HG02610 (cell line): Measurements from ENCODE around the gene MORN1.

Experiments used
- ATAC-seq: cut with Tn5 transposase; IDR thresholded peaks from one replicate; pipeline ENCODE4 v1.9.1; 2021; ENCODE audit warnings: mild to moderate bottlenecking, moderate library complexity; ENCODE audit not compliant: unreplicated experiment

The MORN1 gene

DNA sequence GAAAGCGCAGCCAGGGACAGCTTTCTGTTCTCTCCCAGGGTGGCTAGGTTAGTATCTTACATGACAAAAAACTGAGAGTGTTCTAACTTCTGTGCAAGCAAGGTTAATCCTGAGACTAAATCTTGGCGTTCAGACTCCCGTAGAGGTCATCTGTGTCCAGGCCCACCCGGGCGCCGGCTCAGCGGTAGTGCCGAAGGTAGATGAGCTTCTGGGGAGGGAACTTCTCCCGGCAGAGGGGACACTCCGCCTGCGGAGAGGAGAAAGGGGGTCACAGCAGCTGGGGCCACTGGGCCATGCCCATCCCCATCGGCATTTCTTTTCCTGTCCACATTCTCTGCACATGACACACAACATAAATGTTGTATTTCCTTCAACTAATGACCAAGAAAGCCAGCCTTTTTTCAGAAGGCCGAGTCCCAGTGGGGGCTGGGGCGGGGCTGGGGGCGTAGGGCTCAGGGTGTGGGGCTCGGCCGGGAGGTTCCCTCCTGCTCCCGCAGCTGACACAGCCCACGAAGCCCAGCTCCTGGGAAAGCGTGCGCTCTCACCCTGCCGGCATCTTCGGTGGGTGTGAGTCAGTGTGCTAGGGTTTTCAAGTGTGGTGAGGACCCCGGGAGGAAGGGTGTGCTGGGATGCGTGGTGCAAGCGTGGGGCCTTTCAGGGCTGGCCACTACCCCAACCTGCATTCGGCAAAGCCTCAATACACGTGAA lies 14.4 kb upstream of the MORN1 start:
- no peak for ATAC-seq

DNA sequence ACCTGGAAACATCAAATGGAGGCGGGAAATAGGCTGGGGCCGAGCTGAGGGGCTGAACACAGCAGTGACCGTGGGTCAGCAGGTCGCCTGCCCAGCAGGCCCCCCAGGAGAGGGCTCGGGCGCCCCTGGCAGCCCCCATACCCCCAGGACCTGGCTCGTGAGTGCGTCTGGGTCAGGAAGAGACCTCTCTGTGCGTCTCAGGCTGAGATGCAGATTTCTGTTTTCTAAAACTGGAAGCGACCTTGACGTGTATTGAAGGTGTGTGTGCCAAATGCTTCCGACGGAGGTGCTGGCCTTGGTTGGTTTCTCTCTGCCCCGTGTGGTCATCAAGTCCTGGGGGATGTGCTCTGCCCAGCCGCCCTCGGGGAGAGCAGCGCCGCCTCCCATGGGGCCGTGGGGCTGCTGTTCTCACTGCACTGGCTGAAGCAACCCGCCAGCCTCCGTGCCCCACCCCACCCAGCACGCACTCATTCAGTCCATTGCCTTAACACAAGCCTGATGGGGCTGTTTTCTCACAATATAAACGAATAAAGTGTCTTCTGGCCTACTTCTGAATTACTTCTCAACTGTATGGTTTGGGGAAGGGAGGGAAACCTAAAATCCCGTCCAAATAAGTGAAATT lies 13.6 kb upstream of the MORN1 start:
- ATAC-seq, result no peak

DNA sequence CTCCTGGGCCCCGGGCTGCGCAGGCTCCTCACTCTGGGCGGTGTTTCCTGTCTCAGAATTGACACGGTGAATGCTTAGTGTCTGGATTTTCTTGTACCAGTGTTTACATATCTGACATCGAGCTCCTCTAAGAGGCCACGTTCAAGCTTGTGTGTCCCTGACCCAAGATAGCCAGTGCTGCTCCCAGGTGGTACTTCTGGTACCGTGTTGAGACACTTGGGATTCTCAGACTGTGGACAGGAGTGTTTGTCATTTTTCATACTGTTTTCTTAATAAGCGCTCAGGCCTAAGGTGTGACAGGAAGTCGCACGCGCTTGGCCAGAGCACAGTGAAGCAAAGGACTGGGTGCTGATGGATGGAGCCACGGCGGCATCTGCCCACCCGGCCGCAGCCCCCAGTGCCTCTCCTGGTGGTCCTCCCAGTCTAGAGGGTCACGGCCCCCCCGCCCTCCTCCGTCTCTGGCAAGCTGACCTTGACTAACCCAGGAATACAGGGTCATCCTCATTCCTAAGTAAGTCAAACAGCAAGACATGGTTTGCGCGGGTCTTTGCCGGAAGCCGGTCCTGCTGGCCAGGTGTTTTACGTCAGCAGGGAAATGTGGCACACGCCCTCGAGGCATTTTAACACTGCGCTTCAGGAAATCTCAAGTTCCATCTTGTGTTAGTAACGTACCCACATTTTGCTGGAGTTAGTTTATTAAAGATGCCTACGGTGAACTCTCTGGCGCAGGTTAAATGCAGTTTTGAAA lies 13.0 kb upstream of the MORN1 start:
- no peak for ATAC-seq

- ATAC-seq, result no peak
Measured at GRCh38 chr1:2403273-2403672, 11.9 kb upstream of the MORN1 start.

GRCh38 chr1:2402420-2402819 lies 11.1 kb upstream of the MORN1 start:
- ATAC-seq, result no peak

DNA sequence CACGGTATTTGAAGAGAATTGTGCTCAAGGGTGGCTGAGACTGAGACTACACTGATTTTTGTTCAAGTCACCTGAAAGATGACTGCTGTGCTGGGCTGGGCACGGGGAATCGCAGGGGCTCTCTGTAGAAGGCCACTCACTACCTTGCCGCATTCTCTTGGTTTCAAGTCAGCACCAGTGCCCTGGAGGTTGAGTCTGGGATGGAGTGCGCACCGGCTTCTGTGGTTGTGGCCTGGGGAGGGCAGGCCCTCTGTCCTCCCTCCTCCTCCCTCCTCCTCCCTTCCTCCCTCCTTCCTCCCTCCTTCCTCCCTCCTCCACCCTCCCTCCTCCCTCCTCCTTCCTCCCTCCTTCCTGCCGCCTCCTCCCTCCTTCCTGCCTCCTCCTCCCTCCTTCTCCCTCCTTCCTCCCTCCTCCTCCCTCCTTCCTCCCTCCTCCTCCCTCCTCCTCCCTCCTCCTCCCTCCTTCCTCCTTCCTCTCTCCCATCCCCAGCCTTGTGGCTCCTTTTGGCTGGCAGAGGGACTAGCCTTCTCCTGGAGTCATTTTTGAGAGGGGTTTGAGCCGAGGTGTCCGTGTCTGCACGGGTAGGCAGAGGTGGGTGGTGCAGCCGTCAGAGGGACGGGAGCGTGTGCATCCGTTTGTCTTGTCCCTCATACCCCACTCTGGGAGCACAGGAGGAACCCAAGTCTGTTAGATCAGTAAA lies 9.7 kb upstream of the MORN1 start:
- no peak for ATAC-seq

DNA sequence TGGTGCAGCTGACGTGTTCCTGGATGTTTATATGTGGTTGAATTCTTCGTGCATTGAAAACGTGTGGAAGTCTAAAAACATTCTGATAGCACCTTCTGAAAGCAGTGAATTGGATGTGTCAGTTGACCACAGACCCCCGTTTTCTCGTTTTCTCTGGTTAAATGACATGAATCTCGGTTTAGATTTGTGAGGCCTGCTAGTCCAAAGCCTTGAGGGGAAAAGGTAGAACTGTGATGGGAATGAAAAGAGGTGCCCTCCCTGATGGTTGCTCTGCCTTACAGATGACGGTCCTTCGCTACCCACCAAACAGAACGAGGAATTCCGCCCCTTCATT lies 9.2 kb upstream of the MORN1 start:
- ATAC-seq, result no peak

DNA sequence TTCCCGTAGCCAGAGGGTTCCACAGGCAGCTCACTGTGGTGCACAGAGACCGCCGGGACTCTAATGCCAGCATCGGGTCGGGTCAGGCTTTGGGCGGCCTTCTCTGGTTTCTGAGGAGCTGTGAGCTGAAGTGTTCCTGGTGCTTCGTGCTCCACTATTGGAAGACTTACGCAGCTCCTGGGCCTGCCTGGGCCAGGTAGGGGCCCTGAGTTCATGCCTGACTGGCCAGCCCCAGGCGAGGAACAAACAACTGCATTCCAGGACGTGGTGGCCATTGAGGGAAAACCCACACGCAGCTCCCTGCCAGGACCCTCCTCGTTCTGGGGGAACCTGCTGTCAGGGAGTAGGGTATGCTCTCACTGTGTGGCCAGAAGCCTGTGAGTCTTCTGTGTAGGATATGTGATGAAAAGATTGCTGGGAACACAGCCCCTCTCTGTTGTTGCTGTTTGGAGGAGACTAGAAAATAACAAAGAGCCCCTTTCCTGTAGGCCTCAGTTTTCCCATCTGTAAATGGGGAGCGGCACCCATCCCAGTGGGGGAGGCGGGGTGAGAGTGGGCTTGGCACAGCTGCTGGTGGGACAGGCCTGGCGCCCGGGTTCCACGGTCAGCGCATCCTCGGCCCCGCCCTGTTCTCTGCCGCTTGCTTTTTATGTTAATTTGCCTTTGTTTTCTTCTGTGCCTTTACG lies 8.7 kb upstream of the MORN1 start:
- ATAC-seq, result no peak

- no peak for ATAC-seq
Measured at GRCh38 chr1:2398871-2399270, 7.5 kb upstream of the MORN1 start.

DNA sequence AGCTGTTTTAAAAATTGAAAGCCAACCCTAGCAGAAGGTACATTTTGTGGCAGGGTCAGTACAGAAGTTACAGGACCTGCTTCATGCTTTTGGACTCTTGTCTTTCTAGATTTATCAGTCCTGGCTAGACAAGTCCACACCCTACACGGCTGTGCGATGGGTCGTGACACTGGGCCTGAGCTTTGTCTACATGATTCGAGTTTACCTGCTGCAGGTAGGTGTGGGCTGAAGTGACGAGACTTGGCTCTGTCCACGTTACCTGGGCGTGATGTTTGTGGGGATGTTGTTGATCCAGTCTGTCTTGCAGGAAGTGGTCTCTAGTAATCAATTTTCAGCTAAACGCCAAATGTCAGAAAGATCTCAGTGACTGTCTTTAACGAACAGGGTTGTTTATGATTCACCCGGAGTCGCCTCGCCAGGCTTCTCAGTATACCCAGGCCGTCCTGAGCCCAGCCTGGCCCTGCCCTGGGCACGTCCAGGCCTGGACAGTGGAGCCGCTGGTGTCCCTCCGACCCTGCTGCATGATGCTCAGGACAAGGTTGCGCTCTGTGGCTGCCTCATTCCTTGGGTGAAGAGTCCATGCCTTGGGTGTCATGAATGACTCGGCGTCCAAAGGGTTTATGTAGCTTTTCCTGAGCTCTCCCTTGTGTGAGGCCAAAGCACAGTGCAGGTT lies 5.8 kb upstream of the MORN1 start:
- no peak for ATAC-seq

DNA sequence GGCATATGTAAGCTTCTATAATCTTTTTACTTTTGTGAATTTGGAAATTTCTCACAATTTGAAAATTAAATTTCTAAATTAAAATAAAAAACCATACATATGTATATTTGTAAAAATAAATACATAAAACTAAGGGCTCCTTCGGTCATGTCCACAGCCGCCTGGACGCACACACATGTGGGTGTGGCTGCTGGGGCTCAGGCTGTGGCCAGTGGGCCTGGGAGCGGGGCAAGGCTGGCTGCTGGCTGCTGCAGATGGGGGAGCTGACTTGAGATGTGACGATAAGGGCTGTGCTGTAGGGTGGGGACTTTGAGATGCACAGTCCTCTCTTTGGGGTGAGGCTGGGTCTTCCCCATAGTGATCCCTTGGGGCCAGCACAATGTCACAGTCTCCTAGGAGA lies 5.1 kb upstream of the MORN1 start:
- ATAC-seq, result no peak

DNA sequence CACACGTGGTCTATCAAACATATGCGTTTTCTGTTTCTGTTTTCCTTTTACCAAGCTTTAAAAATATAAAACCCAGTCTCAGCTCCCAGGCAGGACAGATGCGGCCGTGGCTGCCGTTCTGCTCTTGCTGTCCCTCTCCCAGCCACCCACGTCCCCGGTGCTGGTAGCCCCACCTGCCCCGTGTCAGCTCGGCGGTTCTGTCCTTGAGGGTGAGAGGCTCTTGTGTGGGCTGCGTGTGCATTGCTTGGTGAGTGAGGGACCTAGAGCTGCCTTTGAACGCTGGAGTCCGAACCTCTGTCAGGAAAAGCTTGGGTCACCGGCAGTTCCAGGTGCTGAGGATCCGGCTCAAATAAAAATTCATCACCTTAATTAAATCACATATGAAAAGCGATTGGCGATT lies 4.7 kb upstream of the MORN1 start:
- ATAC-seq, result no peak

DNA sequence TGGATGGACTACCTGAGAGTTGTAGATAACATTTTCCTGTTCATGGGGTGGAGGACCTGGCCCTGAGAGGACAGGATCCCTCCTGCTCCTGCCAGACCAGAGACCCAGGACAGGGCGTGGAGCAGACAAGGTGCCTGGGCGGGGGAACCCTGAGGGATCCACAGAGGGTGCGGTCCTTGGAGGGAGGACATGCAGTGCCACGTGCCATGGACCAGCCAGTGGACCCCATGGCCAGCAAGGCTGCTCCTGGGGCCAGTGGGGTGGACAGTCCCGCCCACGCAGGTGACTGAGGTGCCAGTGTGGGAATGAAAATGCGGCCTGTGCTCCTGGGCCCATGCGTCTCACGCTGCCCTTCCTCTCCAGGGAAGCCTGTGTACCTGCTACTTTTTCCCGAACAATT lies 3.9 kb upstream of the MORN1 start:
- ATAC-seq, result no peak

- no peak for ATAC-seq
Measured at GRCh38 chr1:2394761-2395160, 3.4 kb upstream of the MORN1 start.

GRCh38 chr1:2394220-2394619 lies 2.9 kb upstream of the MORN1 start:
- ATAC-seq, result no peak

DNA sequence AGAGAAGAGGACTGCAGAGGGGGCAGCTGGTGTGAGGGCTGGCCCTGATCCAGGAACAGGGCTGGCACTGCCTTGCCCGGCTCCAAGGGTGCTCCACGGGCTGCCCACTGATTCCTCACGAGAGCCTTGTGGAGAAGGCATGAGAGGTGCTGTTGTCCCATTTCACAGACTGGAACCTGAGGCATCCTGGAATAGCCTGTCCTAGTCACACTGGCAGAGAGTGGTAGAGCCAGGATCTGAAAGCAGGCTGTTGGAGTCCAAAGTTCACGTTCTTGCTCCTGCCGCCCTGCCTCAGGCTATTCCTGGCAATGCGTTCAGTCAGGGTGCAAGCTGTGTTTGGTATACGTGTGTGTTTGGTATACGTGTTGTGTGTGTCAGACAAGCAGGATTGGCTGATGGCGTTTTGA lies 2.1 kb upstream of the MORN1 start:
- no peak for ATAC-seq

DNA sequence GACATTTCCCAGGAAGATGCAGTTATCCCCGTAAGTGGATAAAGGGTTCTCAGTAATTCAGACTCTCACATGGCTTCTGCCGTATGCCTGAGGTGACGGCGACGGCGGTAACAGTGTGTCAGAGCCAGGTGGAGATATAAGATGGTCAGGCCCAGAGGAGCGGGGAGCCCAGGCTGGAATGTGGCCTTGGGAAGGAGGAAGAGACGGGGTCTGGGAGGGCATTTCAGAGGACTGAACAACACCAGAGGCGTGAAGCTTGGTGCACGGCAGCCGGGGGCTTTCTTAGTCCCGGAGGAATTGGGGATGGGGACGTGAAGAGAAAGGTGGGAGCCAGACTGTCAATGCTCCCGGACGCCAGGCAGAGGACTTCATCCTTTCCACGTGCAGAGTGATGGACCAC lies 1.3 kb upstream of the MORN1 start:
- ATAC-seq, result no peak

- ATAC-seq, result peak; percentile 10
Measured at GRCh38 chr1:2391931-2392509, 666 bp upstream of the MORN1 start.

- ATAC-seq, result no peak
Measured at GRCh38 chr1:2389644-2390043, 1.7 kb downstream of the MORN1 start.
